Measurements from ENCODE around the gene TRPM6.
"Not testable (repeated sequence)": the region's sequence is repeated elsewhere in the genome, so short reads cannot be mapped to it uniquely, and the experiment has no call there.

The TRPM6 gene

GRCh38 chr9:74855072-74855471 lies 32.6 kb downstream of the TRPM6 start:
- Histone ChIP-seq H3K9me3 (no peaks in the 10 kb centered on the region), H3K4me3 (no peak overlapping the region), H3K36me3 (no peaks in the 10 kb centered on the region), H3K4me1 (no peaks in the 10 kb centered on the region), H3K27me3 (no peaks in the 10 kb centered on the region), H3K27ac (no peak overlapping the region)
- intact Hi-C loops (cut with DNase I; ENCODE audit: low total_unique reads): no loop called here
- TF ChIP-seq CTCF (IDR thresholded peaks at IDR 0.05): no peak
- DNase-seq: no peak

GRCh38 chr9:74853024-74853423 lies 34.7 kb downstream of the TRPM6 start:
- intact Hi-C loops (cut with DNase I; ENCODE audit: low total_unique reads); H3K4me1 ChIP-seq; H3K9me3 ChIP-seq; H3K4me3 ChIP-seq; H3K27me3 ChIP-seq; H3K27ac ChIP-seq; DNase-seq; H3K36me3 ChIP-seq: not testable (repeated sequence)

- Histone ChIP-seq H3K4me3 (no peak overlapping the region), H3K27ac (no peak overlapping the region), H3K9me3 (no peaks in the 10 kb centered on the region), H3K4me1 (no peaks in the 10 kb centered on the region), H3K36me3 (no peaks in the 10 kb centered on the region), H3K27me3 (no peaks in the 10 kb centered on the region)
- intact Hi-C loops (cut with DNase I; ENCODE audit: low total_unique reads): no loop called here
- no peak for DNase-seq
- TF ChIP-seq CTCF (IDR thresholded peaks at IDR 0.05): no peak
Observed at GRCh38 chr9:74848153-74848525, 39.6 kb downstream of the TRPM6 start.

- no peak for TF ChIP-seq CTCF (IDR thresholded peaks at IDR 0.05)
- intact Hi-C loops (cut with DNase I; ENCODE audit: low total_unique reads): no loop called here
- Histone ChIP-seq H3K27ac (no peak overlapping the region), H3K4me1 (no peaks in the 10 kb centered on the region), H3K36me3 (no peaks in the 10 kb centered on the region), H3K9me3 (no peaks in the 10 kb centered on the region), H3K27me3 (no peaks in the 10 kb centered on the region), H3K4me3 (no peak overlapping the region)
- DNase-seq: no peak
Observed at GRCh38 chr9:74847478-74848152, 40.1 kb downstream of the TRPM6 start.

- H3K27ac ChIP-seq: no peak overlapping the region
- H3K9me3 ChIP-seq: no peaks in the 10 kb centered on the region
- no peaks in the 10 kb centered on the region for H3K27me3 ChIP-seq
- H3K4me3 ChIP-seq: no peak overlapping the region
- no peaks in the 10 kb centered on the region for H3K36me3 ChIP-seq
- no peak for TF ChIP-seq CTCF (IDR thresholded peaks at IDR 0.05)
- no peaks in the 10 kb centered on the region for H3K4me1 ChIP-seq
- intact Hi-C loops (cut with DNase I; ENCODE audit: low total_unique reads): no loop called here
- no peak for DNase-seq
Observed at GRCh38 chr9:74846766-74847165, 41.0 kb downstream of the TRPM6 start.

- Histone ChIP-seq H3K27ac (no peak overlapping the region), H3K27me3 (no peaks in the 10 kb centered on the region), H3K9me3 (no peaks in the 10 kb centered on the region), H3K4me3 (no peak overlapping the region), H3K4me1 (no peaks in the 10 kb centered on the region), H3K36me3 (no peaks in the 10 kb centered on the region)
- DNase-seq: no peak
- no peak for TF ChIP-seq CTCF (IDR thresholded peaks at IDR 0.05)
- intact Hi-C loops (cut with DNase I; ENCODE audit: low total_unique reads): no loop called here
Observed at GRCh38 chr9:74838351-74838750, 49.4 kb downstream of the TRPM6 start.
